Spleen (tissue), 11 donors: ENCODE data around the gene PITPNM1. TPM values are rescaled to one million over a fixed set of nuclear protein-coding genes. Genes with fewer than 3 reads are reported as not detected.

ENCODE experiments used
- DNase-seq: peaks from one replicate; pipeline ENCODE4 v3.0.0-alpha.2; 2020
- H3K27ac ChIP-seq, 8 donors: fragments of 200-600 bp; sonication (generic) in 7 of 8; 1 replicate in 4 of 8; 2 replicates in 4 of 8; pipeline versions ENCODE4 v1.5.0 to v1.8.0; 2016 to 2021; ENCODE audit warnings: inconsistent platforms in 4 of 8, mild to moderate bottlenecking in 4 of 8, moderate library complexity in 1 of 8
- H3K27me3 ChIP-seq, 7 donors: fragments of 200-600 bp; sonication (generic) in 6 of 7; replicated peaks in 1 of 7; 1 replicate in 4 of 7; 2 replicates in 3 of 7; pipeline versions ENCODE4 v1.5.0 to v1.8.0; 2016 to 2021; ENCODE audit warnings: inconsistent platforms in 3 of 7, mild to moderate bottlenecking in 1 of 7
- H3K36me3 ChIP-seq, 6 donors: fragments of 200-600 bp; sonication (generic) in 5 of 6; 1 replicate in 4 of 6; 2 replicates in 2 of 6; pipeline versions ENCODE4 v1.5.0 to v1.8.0; 2016 to 2021; ENCODE audit warnings: inconsistent platforms in 2 of 6
- H3K4me1 ChIP-seq, 6 donors: fragments of 200-600 bp; sonication (generic) in 5 of 6; 1 replicate in 3 of 6; 2 replicates in 3 of 6; pipeline versions ENCODE4 v1.5.0 to v1.8.0; 2016 to 2021; ENCODE audit warnings: inconsistent platforms in 3 of 6
- H3K4me3 ChIP-seq, 8 donors: fragments of 200-600 bp; sonication (generic) in 7 of 8; 1 replicate in 4 of 8; 2 replicates in 4 of 8; pipeline versions ENCODE4 v1.5.0 to v1.8.0; 2016 to 2021; ENCODE audit warnings: inconsistent platforms in 4 of 8, mild to moderate bottlenecking in 4 of 8, moderate library complexity in 2 of 8
- H3K9me3 ChIP-seq, 8 donors: fragments of 200-600 bp; sonication (generic) in 7 of 8; 1 replicate in 4 of 8; 2 replicates in 4 of 8; pipeline versions ENCODE4 v1.5.0 to v1.8.0; 2016 to 2021; ENCODE audit warnings: inconsistent platforms in 4 of 8
- CTCF ChIP-seq, 11 experiments: fragments of 200-600 bp in 7 of 11; fragments of 450-650 bp in 4 of 11; sonication (generic) in 4 of 11; IDR thresholded peaks in 8 of 11; conservative IDR thresholded peaks in 3 of 11; 1 replicate in 7 of 11; 2 replicates in 4 of 11; pipeline versions ENCODE4 v1.4.0 to v1.8.0; 2016 to 2021; ENCODE audit warnings: antibody characterized with exemption in 11 of 11, inconsistent platforms in 4 of 11, mild to moderate bottlenecking in 1 of 11
- POLR2A ChIP-seq, 3 donors: fragments of 450-650 bp; IDR thresholded peaks; one replicate each; pipeline ENCODE4 v1.5.1; 2017; ENCODE audit warnings: antibody characterized with exemption in 3 of 3, mild to moderate bottlenecking in 1 of 3
- POLR2AphosphoS5 ChIP-seq, 3 donors: sonication (generic); formaldehyde crosslinking; IDR thresholded peaks; one replicate each; pipeline ENCODE4 v1.5.1; 2017; ENCODE audit warnings: antibody characterized with exemption in 3 of 3
- WGBS, 5 donors: extraction: QIAGEN DNeasy Blood & Tissue Kit in 3 of 5; methylation state at CpG; one replicate each; pipeline versions ENCODE4 v1.1.5 to v1.1.7; 2013 to 2018; 5-methylcytosine and 5-hydroxymethylcytosine counted together
- intact Hi-C: fragments of 100-400 bp; cut with DNase I; formaldehyde crosslinking; loops from one replicate; pipeline ENCODE4 v1.15.0; 2023; ENCODE audit warnings: low total_unique reads
- polyA plus RNA-seq, 3 donors: library from polyadenylated mRNA; stranded (reverse); fragments of 200-250 nt; gene quantifications; one replicate each; pipeline ENCODE4 v1.2.1, GENCODE V29; 2013
- total RNA-seq, 7 donors: library from RNA; depleted of rRNA in 3 of 7; stranded (reverse); fragments of >200 nt in 3 of 7; fragmentation: NEBNext Ultra II Directional in 4 of 7; extraction: Animal tissue kit (Norgen Biotek cat#: 25700) in 4 of 7; gene quantifications; one replicate each; pipeline versions ENCODE4 v1.1.0 to v1.2.1, GENCODE V29; 2016 to 2021
- donor health status: healthy with polysubstance abuse.
- donor health status: DM: no; HTN: no; CAD: no; lungs with moderate emphysema.
- donor health status: DM: no; HTN: no; CAD: no.
- donor health status: Bipolar disorder and iron deficiency.
- donor health status: healthy.
- donor health status: DM: no; HTN: no; CAD: no.
- donor health status: DM: yes; HTN: yes; CAD: no.

PITPNM1 gene
- total and polyA plus RNA-seq, 10 donors, result 17.8 to 86.9 (median 64.9) TPM

- no peaks in the 10 kb centered on the region for H3K9me3 ChIP-seq
- 69 to 88% (median 84%) methylated on average over 8 to 25 of the region's 25 CpGs for WGBS, 5 donors
- H3K27me3 ChIP-seq, result peaks cover 0 to 18% (median 0%) of the 10 kb centered on the region in 7 donors
- H3K4me3 ChIP-seq, result no peak overlapping the region
- DNase-seq, result peak; percentile 58
- no peaks in the 10 kb centered on the region for H3K4me1 ChIP-seq
- no peak overlapping the region for H3K27ac ChIP-seq
- TF ChIP-seq POLR2A (IDR thresholded peaks at IDR 0.05) (no peak), POLR2AphosphoS5 (IDR thresholded peaks at IDR 0.05) (no peak), CTCF (IDR thresholded peaks at IDR 0.05 in 8 of 11, conservative IDR thresholded peaks at IDR 0.05 in 3 of 11) (no peak)
- intact Hi-C loops, result no loop called here
- no peaks in the 10 kb centered on the region for H3K36me3 ChIP-seq
Measured at GRCh38 chr11:67523556-67524479, 18.7 kb upstream of the PITPNM1 start.

GRCh38 chr11:67522844-67523555 lies 17.8 kb upstream of the PITPNM1 start, which contains the start of gene CABP2:
CABP2 (minus strand) TSS chr11:67523446; CDS start chr11:67523326, 120 bp downstream.
- no peaks in the 10 kb centered on the region for H3K9me3 ChIP-seq
- WGBS, 5 donors, result 79 to 93% (median 88%) methylated on average over 11 to 23 of the region's 23 CpGs
- no peak for DNase-seq
- H3K36me3 ChIP-seq, result no peaks in the 10 kb centered on the region
- intact Hi-C loops, result no loop called here
- H3K4me3 ChIP-seq, result no peak within 1 kb of the TSS
- TF ChIP-seq POLR2AphosphoS5 (IDR thresholded peaks at IDR 0.05) (no peak), POLR2A (IDR thresholded peaks at IDR 0.05) (no peak), CTCF (IDR thresholded peaks at IDR 0.05 in 8 of 11, conservative IDR thresholded peaks at IDR 0.05 in 3 of 11) (no peak)
- peaks cover 0 to 17% (median 0%) of the 10 kb centered on the region in 7 donors for H3K27me3 ChIP-seq
- H3K27ac ChIP-seq, result no peak within 1 kb of the TSS
- H3K4me1 ChIP-seq, result no peaks in the 10 kb centered on the region

- TF ChIP-seq CTCF (IDR thresholded peaks at IDR 0.05 in 8 of 11, conservative IDR thresholded peaks at IDR 0.05 in 3 of 11), result no peak
- TF ChIP-seq POLR2A (IDR thresholded peaks at IDR 0.05), result no peak
- TF ChIP-seq POLR2AphosphoS5 (IDR thresholded peaks at IDR 0.05), result no peak
- H3K4me3 ChIP-seq, result no peak overlapping the region
- H3K36me3 ChIP-seq, result no peaks in the 10 kb centered on the region
- intact Hi-C loops, result no loop called here
- H3K27me3 ChIP-seq, result peaks cover 0 to 17% (median 0%) of the 10 kb centered on the region in 7 donors
- no peak overlapping the region for H3K27ac ChIP-seq
- no peaks in the 10 kb centered on the region for H3K9me3 ChIP-seq
- 89 to 94% (median 92%) methylated on average over 13 to 15 of the region's 15 CpGs for WGBS, 5 donors
- DNase-seq, result no peak
- H3K4me1 ChIP-seq, result no peaks in the 10 kb centered on the region
Measured at GRCh38 chr11:67522338-67522737, 17.2 kb upstream of the PITPNM1 start.

- Histone ChIP-seq H3K4me1 (no peaks in the 10 kb centered on the region), H3K27ac (no peak overlapping the region), H3K4me3 (no peak overlapping the region), H3K9me3 (no peaks in the 10 kb centered on the region), H3K27me3 (peaks cover 0 to 17% (median 0%) of the 10 kb centered on the region in 7 donors), H3K36me3 (no peaks in the 10 kb centered on the region)
- no peak for TF ChIP-seq POLR2A (IDR thresholded peaks at IDR 0.05)
- TF ChIP-seq POLR2AphosphoS5 (IDR thresholded peaks at IDR 0.05), result no peak
- no peak for TF ChIP-seq CTCF (IDR thresholded peaks at IDR 0.05 in 8 of 11, conservative IDR thresholded peaks at IDR 0.05 in 3 of 11)
- intact Hi-C loops, result no loop called here
- 76 to 86% (median 84%) methylated on average over 10 of the region's 10 CpGs for WGBS, 5 donors
- DNase-seq, result no peak
Measured at GRCh38 chr11:67521924-67522323, 16.8 kb upstream of the PITPNM1 start.
